ENCODE data around the gene STK35.

The STK35 gene

GRCh38 chr20:2108498-2108897, 6.9 kb downstream of the STK35 start:
- no peak for DNase-seq

GRCh38 chr20:2108987-2109386, 7.4 kb downstream of the STK35 start:
- no peak for DNase-seq

- no peak for DNase-seq
These were observed 8.0 kb downstream of the STK35 start for GRCh38 chr20:2109425-2110210.

- DNase-seq = no peak
These were observed 11.3 kb downstream of the STK35 start for GRCh38 chr20:2112910-2113309.

- no peak for DNase-seq
These were observed 12.7 kb downstream of the STK35 start for GRCh38 chr20:2114127-2114959.

- DNase-seq = no peak
These were observed 13.5 kb downstream of the STK35 start for GRCh38 chr20:2114990-2115681.

- no peak for DNase-seq
These were observed 14.7 kb downstream of the STK35 start for GRCh38 chr20:2116170-2116940.

- no peak for DNase-seq
These were observed 17.2 kb downstream of the STK35 start for GRCh38 chr20:2118783-2119182.

- no peak for DNase-seq
These were observed 21.3 kb downstream of the STK35 start for GRCh38 chr20:2122936-2123335.

GRCh38 chr20:2123720-2124119, 22.1 kb downstream of the STK35 start:
- DNase-seq = no peak

GRCh38 chr20:2124564-2125213, 23.1 kb downstream of the STK35 start:
- no peak for DNase-seq

GRCh38 chr20:2125474-2126112, 24.0 kb downstream of the STK35 start:
- no peak for DNase-seq

GRCh38 chr20:2127238-2127637, 25.6 kb downstream of the STK35 start:
- DNase-seq = no peak

GRCh38 chr20:2128542-2128941, 26.9 kb downstream of the STK35 start:
- DNase-seq = no peak

- DNase-seq = no peak
These were observed 28.5 kb downstream of the STK35 start for GRCh38 chr20:2130062-2130591.

GRCh38 chr20:2130683-2131082, 29.1 kb downstream of the STK35 start:
- no peak for DNase-seq

GRCh38 chr20:2131366-2131765, 29.7 kb downstream of the STK35 start:
- DNase-seq = no peak

- no peak for DNase-seq
These were observed 30.9 kb downstream of the STK35 start for GRCh38 chr20:2132461-2132901.

GRCh38 chr20:2133318-2134183, 31.9 kb downstream of the STK35 start:
- DNase-seq = no peak

- no peak for DNase-seq
These were observed 33.4 kb downstream of the STK35 start for GRCh38 chr20:2135013-2135412.

Data from activated gamma-delta T cell treated with Interleukin-2 at 50 U/mL for 16 hours (primary cell).